Transverse colon (tissue), 1 donor: ENCODE measurements around the gene CCDC85C.

ENCODE experiments used
- EP300 ChIP-seq: sonication (generic); formaldehyde crosslinking; IDR thresholded peaks from one replicate; pipeline ENCODE4 v1.6.1; 2017; ENCODE audit warnings: antibody characterized with exemption, low read depth
- POLR2A ChIP-seq: fragments of 450-650 bp; IDR thresholded peaks from one replicate; pipeline ENCODE4 v1.6.1; 2016; ENCODE audit warnings: antibody characterized with exemption, mild to moderate bottlenecking, moderate library complexity

- TF ChIP-seq POLR2A (no peak), EP300 (no peak)
Measured at GRCh38 chr14:99586054-99586760, 17.8 kb downstream of the CCDC85C start.
